HepG2 (cell line): ENCODE results near the gene CFAP97D1. TPM values are rescaled to one million over a fixed set of nuclear protein-coding genes. Genes with fewer than 3 reads are reported as not detected.

ENCODE experiments used
- E2F1 ChIP-seq: sonication (generic); formaldehyde crosslinking; IDR thresholded peaks from 2 replicates; pipeline ENCODE4 v1.5.0; 2020; ENCODE audit warnings: missing genetic modification reagents
- GRHL1 ChIP-seq: sonication (generic); formaldehyde crosslinking; conservative IDR thresholded peaks from 2 replicates; pipeline ENCODE4 v1.8.0; 2022; ENCODE audit warnings: missing genetic modification reagents
- HDAC1 ChIP-seq: sonication (generic); formaldehyde crosslinking; IDR thresholded peaks from 2 replicates; pipeline ENCODE4 v1.5.1; 2020; ENCODE audit warnings: mild to moderate bottlenecking, missing genetic modification reagents
- KDM1A ChIP-seq: IDR thresholded peaks from 2 replicates; pipeline ENCODE4 v1.6.1; 2016; ENCODE audit warnings: missing compliant biosample characterization
- KLF16 ChIP-seq, 2 experiments: sonication (generic) in 1 of 2; formaldehyde crosslinking in 1 of 2; IDR thresholded peaks; 2 replicates each; pipeline versions ENCODE4 v1.6.1 to v1.8.0; 2016 to 2023; ENCODE audit warnings: missing genetic modification reagents in 2 of 2, missing compliant biosample characterization in 1 of 2
- LCORL ChIP-seq, 2 experiments: fragments of 450-650 bp in 1 of 2; sonication (generic) in 1 of 2; formaldehyde crosslinking in 1 of 2; IDR thresholded peaks; 2 replicates each; pipeline versions ENCODE4 v1.5.0 to v1.6.1; 2017 to 2020; ENCODE audit warnings: antibody characterized with exemption in 1 of 2, missing genetic modification reagents in 1 of 2
- PAXIP1 ChIP-seq: sonication (generic); formaldehyde crosslinking; conservative IDR thresholded peaks from 2 replicates; pipeline ENCODE4 v1.4.0; 2020; ENCODE audit warnings: mild to moderate bottlenecking, missing genetic modification reagents, moderate library complexity
- ZBTB14 ChIP-seq: sonication (generic); formaldehyde crosslinking; IDR thresholded peaks from 2 replicates; pipeline ENCODE4 v1.4.0; 2020; ENCODE audit warnings: missing genetic modification reagents
- ZNF326 ChIP-seq: sonication (generic); formaldehyde crosslinking; IDR thresholded peaks from 2 replicates; pipeline ENCODE4 v1.4.0; 2020; ENCODE audit warnings: missing genetic modification reagents, borderline replicate concordance
- ZNF646 ChIP-seq: sonication (generic); formaldehyde crosslinking; IDR thresholded peaks from 2 replicates; pipeline ENCODE4 v1.9.0; 2021; ENCODE audit warnings: mild to moderate bottlenecking, missing genetic modification reagents
- polyA plus RNA-seq, 8 experiments: library from polyadenylated mRNA; depleted of rRNA in 3 of 8; stranded (reverse) in 7 of 8; unstranded in 1 of 8; fragments of >200 nt; fragmentation: Illumina TruSeq in 4 of 8; extraction: Trizol in 4 of 8; gene quantifications; 2 replicates each; pipeline versions ENCODE4 v1.2.1 to v1.2.3, GENCODE V29; 2011 to 2016; ENCODE audit warnings: low read depth in 4 of 8, missing spikeins in 1 of 8, mixed read lengths in 1 of 8; ENCODE audit not compliant: insufficient read depth in 1 of 8
- total RNA-seq, 5 experiments: library from RNA; depleted of rRNA; stranded (reverse); fragments of >200 nt; fragmentation: Illumina TruSeq; extraction: Trizol; gene quantifications; 2 replicates each; pipeline ENCODE4 v1.2.3, GENCODE V29; 2016; ENCODE audit warnings: low read depth in 1 of 5

The CFAP97D1 gene
- total and polyA plus RNA-seq, 2 of the 13 experiments (the other 11 are each of a cell fraction or from before 2014, with no cell fraction given): 0.02 TPM; not detected in 1

GRCh38 chr17:43778337-43779144 lies 1.7 kb upstream of the CFAP97D1 start, which contains the start of gene DUSP3 (continued):
- no peak for TF ChIP-seq E2F1 (CRISPR knock-in tag)
- no peak for TF ChIP-seq GRHL1 (CRISPR knock-in tag)
- no peak; the same call in 1 of the 2 replicates for TF ChIP-seq ZBTB14
- TF ChIP-seq ZNF326 (CRISPR knock-in tag): 0 out of 2 replicates have a peak, but pooled peaks have one; percentile 30
- TF ChIP-seq KDM1A (CRISPR knock-in tag): no peak; the same call in 1 of the 2 replicates
- TF ChIP-seq PAXIP1 (CRISPR knock-in tag): peak; percentile 75
- TF ChIP-seq LCORL (IDR thresholded peaks at IDR 0.05): no peak
- peak; percentile 90 for TF ChIP-seq LCORL (CRISPR knock-in tag; IDR thresholded peaks at IDR 0.05)
- 0 out of 2 replicates have a peak, but pooled peaks have one; percentile 28 for TF ChIP-seq ZNF646 (CRISPR knock-in tag)
- TF ChIP-seq HDAC1 (CRISPR knock-in tag): peak; percentile 76
- TF ChIP-seq KLF16 (CRISPR knock-in tag; IDR thresholded peaks at IDR 0.05): peak in 1 of 2 experiments; percentile 23; a peak in 1 of 4 replicates
